K562 (cell line): ENCODE results near the gene EEF1AKMT4. TPM values are rescaled to one million over a fixed set of nuclear protein-coding genes. Genes with fewer than 3 reads are reported as not detected.
A peak's percentile ranks its signal among the peaks of the same experiment; 100 is the strongest.

Experiments
- ARID2 ChIP-seq: fragments of 450-650 bp; IDR thresholded peaks from 2 replicates; pipeline ENCODE4 v1.6.1; 2017; ENCODE audit warnings: antibody characterized with exemption, mild to moderate bottlenecking
- BCL6 ChIP-seq: fragments of 250-450 bp; sonication (Bioruptor Pico); IDR thresholded peaks from 2 replicates; pipeline ENCODE4 v1.4.0; 2020
- GABPB1 ChIP-seq: sonication (generic); formaldehyde crosslinking; IDR thresholded peaks from 2 replicates; pipeline ENCODE4 v1.8.0; 2022; ENCODE audit warnings: mild to moderate bottlenecking, missing genetic modification reagents
- HMG20B ChIP-seq: fragments of 250-450 bp; sonication (Bioruptor Pico); IDR thresholded peaks from 2 replicates; pipeline ENCODE4 v1.5.0; 2021; ENCODE audit warnings: mild to moderate bottlenecking
- KDM2B ChIP-seq: fragments of 250-450 bp; sonication (Bioruptor Pico); IDR thresholded peaks from 2 replicates; pipeline ENCODE4 v1.8.0; 2021; ENCODE audit warnings: mild to moderate bottlenecking, moderate library complexity
- KLF6 ChIP-seq: fragments of 250-450 bp; sonication (Bioruptor Pico); IDR thresholded peaks from 2 replicates; pipeline ENCODE4 v1.4.0; 2020; ENCODE audit warnings: mild to moderate bottlenecking, moderate library complexity, borderline replicate concordance
- MAFG ChIP-seq: fragments of 450-650 bp; conservative IDR thresholded peaks from 2 replicates; pipeline ENCODE4 v1.6.1; 2016; ENCODE audit warnings: missing genetic modification characterization, missing compliant biosample characterization
- POLR3A ChIP-seq: IDR thresholded peaks from 2 replicates; pipeline ENCODE4 v1.6.1; 2011; ENCODE audit warnings: borderline replicate concordance, mild to moderate bottlenecking, moderate library complexity; ENCODE audit not compliant: insufficient read length, insufficient read depth; ENCODE audit errors: extremely low read depth
- PTTG1 ChIP-seq: fragments of 450-650 bp; IDR thresholded peaks from 2 replicates; pipeline ENCODE4 v1.6.1; 2016; ENCODE audit warnings: low read depth, mild to moderate bottlenecking, missing genetic modification characterization, missing compliant biosample characterization
- RBM34 ChIP-seq: fragments of 200-400 bp; formaldehyde crosslinking; IDR thresholded peaks from 2 replicates; pipeline ENCODE4 v1.6.1; 2018; ENCODE audit warnings: low read length, borderline replicate concordance; ENCODE audit not compliant: insufficient read depth
- SP2 ChIP-seq: IDR thresholded peaks from 2 replicates; pipeline ENCODE4 v1.6.1; 2011; ENCODE audit warnings: mild to moderate bottlenecking, low read depth, low read length, moderate library complexity; ENCODE audit not compliant: poor library complexity, severe bottlenecking; ENCODE audit errors: extremely low read depth
- ZBTB8A ChIP-seq: fragments of 450-650 bp; IDR thresholded peaks from 2 replicates; pipeline ENCODE4 v1.6.1; 2018; ENCODE audit warnings: mild to moderate bottlenecking, moderate library complexity; ENCODE audit not compliant: partially characterized antibody
- ZC3H8 ChIP-seq: fragments of 450-650 bp; IDR thresholded peaks from 2 replicates; pipeline ENCODE4 v1.6.1; 2017
- ZFPM2 ChIP-seq: fragments of 250-450 bp; sonication (Bioruptor Pico); IDR thresholded peaks from 2 replicates; pipeline ENCODE4 v1.5.1; 2022; ENCODE audit warnings: mild to moderate bottlenecking
- polyA plus RNA-seq, 8 experiments: library from polyadenylated mRNA; depleted of rRNA in 4 of 8; stranded (reverse) in 5 of 8; unstranded in 3 of 8; fragments of >200 nt; fragmentation: Nextera tagmentation in 2 of 8; fragmentation: Illumina TruSeq in 1 of 8; extraction: Ambion mirVana in 2 of 8; extraction: Trizol in 1 of 8; gene quantifications; 2 replicates each; pipeline versions ENCODE4 v1.2.1 to v1.2.3, GENCODE V29; 2011 to 2014; ENCODE audit warnings: inconsistent platforms in 1 of 8, missing spikeins in 1 of 8
- total RNA-seq, 7 experiments: library from RNA; depleted of rRNA in 6 of 7; stranded (reverse); fragments of >200 nt in 6 of 7; fragmentation: Illumina TruSeq in 2 of 7; extraction: Trizol in 2 of 7; gene quantifications; 2 replicates each; pipeline versions ENCODE4 v1.2.1 to v1.2.3, GENCODE V29; 2011 to 2021; ENCODE audit warnings: low replicate concordance in 1 of 7
- TF ChIP-seq, protein P1 (sequence below): sonication (generic); formaldehyde crosslinking; IDR thresholded peaks from 2 replicates; pipeline ENCODE4 v1.8.0; 2023; ENCODE audit warnings: mild to moderate bottlenecking, missing genetic modification reagents
- TF ChIP-seq, protein P2 (sequence below): fragments of 450-650 bp; IDR thresholded peaks from 2 replicates; pipeline ENCODE4 v1.6.1; 2018; ENCODE audit warnings: mild to moderate bottlenecking, low read depth; ENCODE audit not compliant: partially characterized antibody
- TF ChIP-seq, protein P3 (sequence below): fragments of 450-650 bp; IDR thresholded peaks from 2 replicates; pipeline ENCODE4 v1.6.1; 2016; ENCODE audit warnings: low read depth, mild to moderate bottlenecking, moderate library complexity
- TF ChIP-seq, protein P4 (sequence below), 2 experiments: fragments of 150-350 bp in 1 of 2; IDR thresholded peaks; 2 replicates each; pipeline ENCODE4 v1.6.1; 2012 to 2016; ENCODE audit warnings: low read depth in 2 of 2, low read length in 2 of 2, mild to moderate bottlenecking in 1 of 2, moderate library complexity in 1 of 2
- TF ChIP-seq, protein P5 (sequence below): sonication (generic); formaldehyde crosslinking; IDR thresholded peaks from 2 replicates; pipeline ENCODE4 v1.8.0; 2022; ENCODE audit warnings: missing genetic modification reagents, mild to moderate bottlenecking, moderate library complexity, borderline replicate concordance

EEF1AKMT4 gene
- total and polyA plus RNA-seq, 9 of the 15 experiments (the other 6 are each of a cell fraction or from before 2014, with no cell fraction given): 10.3 to 49.4 (median 18.9) TPM

DNA sequence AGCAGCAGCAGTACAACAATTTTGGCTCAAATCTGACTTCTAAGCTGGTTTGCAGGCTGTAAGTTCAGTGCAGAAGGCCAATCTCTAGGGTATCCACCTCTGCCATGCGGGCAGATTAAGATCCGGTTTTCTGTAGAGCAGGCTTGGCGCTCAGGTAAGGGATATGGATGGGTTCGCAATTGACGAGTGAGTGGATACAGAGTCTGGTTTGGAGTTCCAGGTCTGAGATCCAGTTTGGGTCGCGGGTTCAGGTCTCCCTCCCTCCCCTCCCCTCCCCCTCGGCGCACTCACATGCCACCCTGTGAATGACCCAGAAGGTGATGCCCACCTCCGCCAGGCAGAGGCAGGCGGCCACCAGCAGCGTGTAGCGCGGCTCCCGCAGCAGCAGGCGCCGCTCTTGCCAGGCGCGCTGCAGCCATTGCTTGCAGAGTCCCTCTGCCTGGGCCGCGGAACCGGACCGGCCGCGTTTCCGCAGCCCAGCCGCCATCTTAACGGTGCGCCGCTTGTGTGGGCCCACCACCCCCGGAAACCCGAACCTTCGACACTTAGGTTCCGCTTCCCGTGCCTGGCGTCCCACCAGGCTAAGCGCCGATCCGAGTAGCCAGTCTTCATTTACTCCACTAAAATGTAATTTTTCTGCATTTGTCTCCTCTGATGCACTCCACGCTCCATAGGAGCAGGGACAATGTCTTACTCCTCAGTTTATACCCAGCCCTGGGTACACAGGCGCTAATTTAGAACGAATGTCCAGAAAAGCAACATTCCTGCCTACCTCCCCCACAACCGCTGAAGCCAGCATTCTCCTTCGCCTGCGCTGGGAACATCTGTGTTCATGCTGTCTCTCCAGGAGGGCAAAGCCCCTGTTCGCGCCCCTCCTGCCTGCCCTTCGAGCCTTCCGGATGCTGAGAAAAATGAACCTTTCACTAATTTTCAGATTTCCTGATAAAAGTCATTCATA is 739 bp upstream of the EEF1AKMT4 start, which contains the start of gene ALG3 (continued):
- TF ChIP-seq, protein P1, sequence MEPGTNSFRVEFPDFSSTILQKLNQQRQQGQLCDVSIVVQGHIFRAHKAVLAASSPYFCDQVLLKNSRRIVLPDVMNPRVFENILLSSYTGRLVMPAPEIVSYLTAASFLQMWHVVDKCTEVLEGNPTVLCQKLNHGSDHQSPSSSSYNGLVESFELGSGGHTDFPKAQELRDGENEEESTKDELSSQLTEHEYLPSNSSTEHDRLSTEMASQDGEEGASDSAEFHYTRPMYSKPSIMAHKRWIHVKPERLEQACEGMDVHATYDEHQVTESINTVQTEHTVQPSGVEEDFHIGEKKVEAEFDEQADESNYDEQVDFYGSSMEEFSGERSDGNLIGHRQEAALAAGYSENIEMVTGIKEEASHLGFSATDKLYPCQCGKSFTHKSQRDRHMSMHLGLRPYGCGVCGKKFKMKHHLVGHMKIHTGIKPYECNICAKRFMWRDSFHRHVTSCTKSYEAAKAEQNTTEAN (CRISPR knock-in tag): no peak
- TF ChIP-seq ZC3H8 (no peak), SP2 (no peak), KDM2B (no peak), MAFG (tag) (no peak), KLF6 (CRISPR knock-in tag) (no peak), GABPB1 (peak; percentile 95), ARID2 (no peak), RBM34 (no peak), HMG20B (CRISPR knock-in tag) (no peak), ZBTB8A (no peak), POLR3A (no peak), ZFPM2 (no peak), PTTG1 (no peak), BCL6 (CRISPR knock-in tag) (no peak)
- TF ChIP-seq, protein P2, sequence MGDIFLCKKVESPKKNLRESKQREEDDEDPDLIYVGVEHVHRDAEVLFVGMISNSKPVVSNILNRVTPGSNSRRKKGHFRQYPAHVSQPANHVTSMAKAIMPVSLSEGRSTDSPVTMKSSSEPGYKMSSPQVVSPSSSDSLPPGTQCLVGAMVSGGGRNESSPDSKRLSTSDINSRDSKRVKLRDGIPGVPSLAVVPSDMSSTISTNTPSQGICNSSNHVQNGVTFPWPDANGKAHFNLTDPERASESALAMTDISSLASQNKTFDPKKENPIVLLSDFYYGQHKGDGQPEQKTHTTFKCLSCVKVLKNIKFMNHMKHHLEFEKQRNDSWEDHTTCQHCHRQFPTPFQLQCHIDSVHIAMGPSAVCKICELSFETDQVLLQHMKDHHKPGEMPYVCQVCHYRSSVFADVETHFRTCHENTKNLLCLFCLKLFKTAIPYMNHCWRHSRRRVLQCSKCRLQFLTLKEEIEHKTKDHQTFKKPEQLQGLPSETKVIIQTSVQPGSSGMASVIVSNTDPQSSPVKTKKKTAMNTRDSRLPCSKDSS: no peak
- TF ChIP-seq, protein P3, sequence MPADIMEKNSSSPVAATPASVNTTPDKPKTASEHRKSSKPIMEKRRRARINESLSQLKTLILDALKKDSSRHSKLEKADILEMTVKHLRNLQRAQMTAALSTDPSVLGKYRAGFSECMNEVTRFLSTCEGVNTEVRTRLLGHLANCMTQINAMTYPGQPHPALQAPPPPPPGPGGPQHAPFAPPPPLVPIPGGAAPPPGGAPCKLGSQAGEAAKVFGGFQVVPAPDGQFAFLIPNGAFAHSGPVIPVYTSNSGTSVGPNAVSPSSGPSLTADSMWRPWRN: no peak
- TF ChIP-seq, protein P4, sequence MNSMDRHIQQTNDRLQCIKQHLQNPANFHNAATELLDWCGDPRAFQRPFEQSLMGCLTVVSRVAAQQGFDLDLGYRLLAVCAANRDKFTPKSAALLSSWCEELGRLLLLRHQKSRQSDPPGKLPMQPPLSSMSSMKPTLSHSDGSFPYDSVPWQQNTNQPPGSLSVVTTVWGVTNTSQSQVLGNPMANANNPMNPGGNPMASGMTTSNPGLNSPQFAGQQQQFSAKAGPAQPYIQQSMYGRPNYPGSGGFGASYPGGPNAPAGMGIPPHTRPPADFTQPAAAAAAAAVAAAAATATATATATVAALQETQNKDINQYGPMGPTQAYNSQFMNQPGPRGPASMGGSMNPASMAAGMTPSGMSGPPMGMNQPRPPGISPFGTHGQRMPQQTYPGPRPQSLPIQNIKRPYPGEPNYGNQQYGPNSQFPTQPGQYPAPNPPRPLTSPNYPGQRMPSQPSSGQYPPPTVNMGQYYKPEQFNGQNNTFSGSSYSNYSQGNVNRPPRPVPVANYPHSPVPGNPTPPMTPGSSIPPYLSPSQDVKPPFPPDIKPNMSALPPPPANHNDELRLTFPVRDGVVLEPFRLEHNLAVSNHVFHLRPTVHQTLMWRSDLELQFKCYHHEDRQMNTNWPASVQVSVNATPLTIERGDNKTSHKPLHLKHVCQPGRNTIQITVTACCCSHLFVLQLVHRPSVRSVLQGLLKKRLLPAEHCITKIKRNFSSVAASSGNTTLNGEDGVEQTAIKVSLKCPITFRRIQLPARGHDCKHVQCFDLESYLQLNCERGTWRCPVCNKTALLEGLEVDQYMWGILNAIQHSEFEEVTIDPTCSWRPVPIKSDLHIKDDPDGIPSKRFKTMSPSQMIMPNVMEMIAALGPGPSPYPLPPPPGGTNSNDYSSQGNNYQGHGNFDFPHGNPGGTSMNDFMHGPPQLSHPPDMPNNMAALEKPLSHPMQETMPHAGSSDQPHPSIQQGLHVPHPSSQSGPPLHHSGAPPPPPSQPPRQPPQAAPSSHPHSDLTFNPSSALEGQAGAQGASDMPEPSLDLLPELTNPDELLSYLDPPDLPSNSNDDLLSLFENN (IDR thresholded peaks at IDR 0.05; ENCODE audit: low read depth in 2 of 2, low read length in 2 of 2): no peak
- TF ChIP-seq, protein P5, sequence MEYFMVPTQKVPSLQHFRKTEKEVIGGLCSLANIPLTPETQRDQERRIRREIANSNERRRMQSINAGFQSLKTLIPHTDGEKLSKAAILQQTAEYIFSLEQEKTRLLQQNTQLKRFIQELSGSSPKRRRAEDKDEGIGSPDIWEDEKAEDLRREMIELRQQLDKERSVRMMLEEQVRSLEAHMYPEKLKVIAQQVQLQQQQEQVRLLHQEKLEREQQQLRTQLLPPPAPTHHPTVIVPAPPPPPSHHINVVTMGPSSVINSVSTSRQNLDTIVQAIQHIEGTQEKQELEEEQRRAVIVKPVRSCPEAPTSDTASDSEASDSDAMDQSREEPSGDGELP (CRISPR knock-in tag): peak; percentile 63; the same call in 1 of the 2 replicates
